ENCODE data around the gene EFHC1. TPM values are rescaled to one million over a fixed set of nuclear protein-coding genes. Genes with fewer than 3 reads are reported as not detected.

The EFHC1 gene
- total RNA-seq, 1 donor: 6.4 TPM

DNA sequence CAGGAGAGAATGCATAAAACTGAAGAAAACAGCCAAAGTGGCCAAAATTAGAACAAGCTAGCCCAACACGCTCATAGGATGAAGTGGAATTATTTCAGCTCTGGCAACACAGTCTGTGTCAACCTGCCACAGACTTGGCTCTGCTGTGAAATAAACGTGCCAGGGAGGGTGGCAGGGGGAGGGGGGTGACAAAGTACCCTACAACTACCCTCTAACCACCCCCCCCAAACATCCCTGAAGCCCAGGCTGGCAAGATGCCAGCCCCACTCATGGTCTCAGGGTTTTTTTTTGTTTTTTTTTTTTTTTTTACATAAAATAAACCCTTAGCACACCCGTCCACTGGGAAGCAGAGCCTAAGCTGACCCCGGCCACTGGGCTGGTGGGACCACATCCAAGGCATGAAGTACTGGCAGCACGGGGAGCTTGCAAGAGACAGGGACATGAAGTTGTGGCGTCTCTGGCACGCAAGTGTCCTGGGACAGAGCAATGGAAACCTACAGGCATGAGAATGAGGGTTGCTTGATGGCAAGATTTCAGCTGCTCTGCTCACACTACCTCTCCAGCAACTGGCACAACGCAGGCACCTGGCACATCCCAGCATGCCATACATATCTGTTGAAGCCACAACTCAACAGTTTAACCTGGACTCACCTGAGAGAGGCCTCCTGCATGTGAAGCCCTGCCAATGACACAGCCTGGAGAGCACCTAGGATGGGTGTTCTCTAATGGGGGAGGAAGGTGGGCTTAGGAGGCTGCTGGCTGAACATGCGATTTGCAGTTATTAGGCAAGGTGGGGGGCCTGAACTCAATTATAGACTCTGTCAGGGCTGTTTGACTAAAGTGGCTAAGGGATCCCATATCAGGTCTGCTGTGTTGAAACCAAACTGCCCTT lies 80.3 kb downstream of the EFHC1 start:
- no peaks in the 10 kb centered on the region for H3K9me3 ChIP-seq (ENCODE audit: low read depth, low read length)
- H3K27me3 ChIP-seq (ENCODE audit: insufficient read depth, low read length): no peaks in the 10 kb centered on the region
- H3K4me3 ChIP-seq (ENCODE audit: low read length): no peak overlapping the region
- H3K4me1 ChIP-seq (ENCODE audit: insufficient read depth, low read length): peaks cover 22% of the 10 kb centered on the region

DNA sequence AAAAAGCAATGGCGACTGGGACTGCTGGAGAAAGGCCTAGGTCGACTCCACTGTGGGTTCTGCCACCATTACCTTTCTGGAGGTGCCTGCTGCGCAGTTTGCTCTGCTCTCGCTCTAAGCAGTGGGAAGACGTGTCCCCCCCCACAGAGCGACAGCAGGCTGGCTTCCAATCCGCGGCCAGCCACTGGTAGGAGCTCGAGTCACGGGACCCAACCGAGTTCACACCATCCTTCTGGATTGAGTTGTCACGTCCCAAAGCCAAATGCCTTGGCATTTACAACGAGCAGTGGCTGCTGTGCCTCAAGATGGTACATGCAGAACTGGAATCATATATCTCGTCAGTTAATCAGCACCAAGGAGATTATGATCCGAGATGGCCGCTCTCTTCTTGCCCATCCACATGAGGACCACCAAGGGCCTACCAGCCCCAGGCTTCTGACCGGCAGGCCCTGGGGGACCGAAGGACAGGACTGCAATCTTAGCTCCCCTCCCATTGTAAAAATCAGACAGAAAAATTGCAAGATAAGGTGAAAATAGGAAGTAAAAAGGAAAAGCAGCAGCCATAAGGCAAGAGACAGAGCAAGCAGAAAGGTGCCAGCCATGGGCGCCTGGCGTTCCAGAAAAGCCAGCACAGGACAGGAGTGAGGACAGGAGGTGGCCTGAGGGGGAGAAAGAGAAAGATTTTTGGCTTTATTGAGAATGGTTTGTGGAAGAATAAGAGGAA lies 82.3 kb downstream of the EFHC1 start:
- no peaks in the 10 kb centered on the region for H3K9me3 ChIP-seq (ENCODE audit: low read depth, low read length)
- H3K27me3 ChIP-seq (ENCODE audit: insufficient read depth, low read length): no peaks in the 10 kb centered on the region
- H3K4me3 ChIP-seq (ENCODE audit: low read length): no peak overlapping the region

DNA sequence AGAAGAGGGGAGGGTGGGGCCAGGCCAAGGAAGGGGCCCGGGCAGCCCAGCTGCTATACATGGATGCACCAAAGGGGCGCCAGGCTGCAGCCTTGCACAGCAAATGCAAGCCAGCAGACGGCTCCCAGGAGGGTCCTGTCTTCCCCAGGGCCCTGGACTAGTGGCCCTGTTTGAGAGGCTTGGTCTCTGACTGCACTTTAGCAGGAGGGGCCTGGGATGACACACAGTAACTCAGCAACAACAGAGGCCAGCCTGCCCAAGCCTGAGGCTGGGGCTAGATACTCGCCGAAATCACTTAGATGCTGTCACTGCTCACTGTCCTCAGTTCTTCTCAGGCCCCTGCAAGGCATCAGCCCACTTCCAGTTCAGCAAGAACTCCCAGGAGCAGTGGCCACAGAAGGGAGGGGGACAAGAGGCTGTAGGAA lies 83.2 kb downstream of the EFHC1 start:
- no peak overlapping the region for H3K4me3 ChIP-seq (ENCODE audit: low read length)
- no peaks in the 10 kb centered on the region for H3K27me3 ChIP-seq (ENCODE audit: insufficient read depth, low read length)
- H3K4me1 ChIP-seq (ENCODE audit: insufficient read depth, low read length): peaks cover 22% of the 10 kb centered on the region
- H3K9me3 ChIP-seq (ENCODE audit: low read depth, low read length): no peaks in the 10 kb centered on the region

More for the DNA sequence above, 82.3 kb downstream of the EFHC1 start:
- H3K4me1 ChIP-seq (ENCODE audit: insufficient read depth, low read length): peaks cover 22% of the 10 kb centered on the region

DNA sequence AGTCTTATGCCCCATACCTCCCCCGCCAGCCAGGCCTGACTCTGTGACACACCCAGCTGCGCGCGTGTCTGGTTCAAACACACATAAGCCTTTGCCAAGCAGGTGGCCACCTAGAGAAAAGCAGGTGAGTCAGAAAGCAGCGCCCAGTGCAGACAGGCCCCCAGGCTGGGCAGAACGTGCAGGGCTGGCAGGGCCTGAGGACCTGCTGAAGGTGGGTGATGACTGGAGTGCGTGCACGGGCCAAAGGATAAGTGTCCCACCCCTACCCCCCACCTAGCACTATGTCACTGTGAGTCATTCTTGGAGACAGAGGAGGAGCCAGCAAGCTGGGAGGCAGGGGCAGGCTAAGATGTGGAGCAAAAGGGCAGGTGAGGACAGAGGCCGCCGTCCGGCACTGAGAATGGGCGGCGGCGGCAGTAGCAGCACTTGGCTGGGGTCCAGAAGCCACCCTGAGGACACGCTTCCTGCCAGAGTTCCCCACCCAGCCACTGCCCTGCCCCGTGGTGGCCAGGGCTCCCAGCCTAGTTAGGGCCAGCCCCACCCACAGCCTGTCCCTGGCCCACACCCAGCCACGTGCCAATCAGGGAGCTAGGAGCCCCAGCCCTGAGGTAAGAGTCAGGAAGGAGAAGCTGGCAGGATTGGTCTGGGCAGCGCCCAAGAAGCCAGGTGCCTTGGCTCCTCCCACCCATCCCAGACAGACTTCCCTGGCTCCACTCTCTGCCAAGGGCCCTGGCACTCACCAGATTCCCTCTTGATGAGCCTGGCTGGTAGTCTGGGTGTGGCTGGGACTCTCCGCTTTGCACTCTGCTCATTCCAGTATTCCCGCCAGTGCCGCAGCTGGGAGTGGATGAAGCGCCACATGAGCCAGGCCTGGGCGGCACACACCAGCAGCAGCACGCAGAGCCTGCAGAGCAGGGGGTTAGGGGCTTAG lies 84.0 kb downstream of the EFHC1 start:
- peaks cover 22% of the 10 kb centered on the region for H3K4me1 ChIP-seq (ENCODE audit: insufficient read depth, low read length)
- no peaks in the 10 kb centered on the region for H3K9me3 ChIP-seq (ENCODE audit: low read depth, low read length)
- H3K27me3 ChIP-seq (ENCODE audit: insufficient read depth, low read length): no peaks in the 10 kb centered on the region
- no peak overlapping the region for H3K4me3 ChIP-seq (ENCODE audit: low read length)

DNA sequence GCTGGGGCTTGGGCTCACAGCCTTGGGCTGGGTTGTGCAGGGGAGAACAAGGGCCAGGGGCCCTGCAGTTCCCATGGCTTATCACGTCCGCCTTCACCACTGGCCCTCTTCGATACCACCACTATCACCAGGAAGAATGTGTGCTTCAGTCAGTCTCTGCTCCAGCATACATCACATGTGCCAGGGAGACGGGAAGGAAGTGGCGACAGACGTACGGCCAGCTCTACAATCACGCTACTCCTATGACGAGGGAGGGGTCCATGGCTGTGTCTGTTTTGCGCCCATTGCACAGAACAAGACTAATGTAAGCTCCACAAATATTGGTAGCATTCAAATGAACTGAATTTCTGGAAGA lies 84.6 kb downstream of the EFHC1 start:
- H3K9me3 ChIP-seq (ENCODE audit: low read depth, low read length): no peaks in the 10 kb centered on the region
- H3K4me3 ChIP-seq (ENCODE audit: low read length): no peak overlapping the region
- H3K4me1 ChIP-seq (ENCODE audit: insufficient read depth, low read length): peaks cover 22% of the 10 kb centered on the region
- H3K27me3 ChIP-seq (ENCODE audit: insufficient read depth, low read length): no peaks in the 10 kb centered on the region

DNA sequence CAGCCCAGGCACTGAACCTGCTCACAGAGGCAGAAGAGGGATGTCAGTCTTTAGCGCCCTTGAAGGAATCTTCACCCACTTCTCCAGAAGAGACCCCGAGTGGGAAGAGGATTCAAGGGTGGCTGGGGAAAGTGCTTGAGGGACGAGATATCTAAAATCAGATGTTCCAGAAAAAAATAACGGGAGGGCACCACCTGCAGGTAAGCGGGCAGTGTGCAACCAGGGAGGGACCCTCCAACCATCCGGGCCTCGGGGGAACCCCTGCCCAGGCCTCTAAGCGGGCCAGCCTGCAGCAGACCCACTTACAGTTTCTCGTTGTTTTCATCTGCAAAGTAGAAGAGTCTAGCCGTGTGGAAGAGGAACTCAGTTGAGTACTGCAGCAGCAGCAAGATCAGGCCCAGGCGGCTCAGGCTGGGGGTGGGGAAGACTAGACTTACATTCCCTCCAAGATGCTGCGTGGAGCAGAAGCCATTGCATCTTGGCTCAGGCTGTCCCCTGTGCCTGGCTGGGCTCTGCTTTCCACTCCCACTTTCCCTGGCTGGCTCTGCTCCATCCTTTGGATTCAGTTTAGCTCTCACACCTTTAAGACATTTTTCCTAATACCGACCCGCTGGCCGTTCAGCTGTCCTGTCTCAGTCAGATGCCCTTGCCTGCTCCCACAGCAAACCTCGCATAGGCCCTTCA lies 85.7 kb downstream of the EFHC1 start:
- H3K4me3 ChIP-seq (ENCODE audit: low read length): no peak overlapping the region
- H3K9me3 ChIP-seq (ENCODE audit: low read depth, low read length): no peaks in the 10 kb centered on the region
- H3K27me3 ChIP-seq (ENCODE audit: insufficient read depth, low read length): no peaks in the 10 kb centered on the region
- H3K4me1 ChIP-seq (ENCODE audit: insufficient read depth, low read length): peaks cover 22% of the 10 kb centered on the region

DNA sequence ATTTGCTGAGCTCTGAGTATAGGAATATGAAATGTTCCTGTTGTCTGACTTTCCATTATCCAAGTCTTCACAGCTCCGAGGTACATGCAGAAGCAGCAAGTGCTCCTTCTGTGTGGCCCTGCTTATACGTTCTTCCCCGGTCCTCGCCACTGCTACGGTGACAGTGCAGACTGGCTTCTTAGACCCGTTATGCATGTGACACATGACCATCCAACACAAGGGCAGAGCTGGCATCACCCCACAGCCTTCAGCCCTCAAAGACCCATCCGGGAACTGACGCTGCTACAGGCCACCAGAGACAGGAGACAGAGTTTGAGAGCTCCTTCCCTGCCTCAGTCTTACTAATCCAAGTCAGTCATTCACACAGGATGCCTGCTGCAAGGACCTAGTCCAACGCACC lies 86.3 kb downstream of the EFHC1 start:
- H3K4me1 ChIP-seq (ENCODE audit: insufficient read depth, low read length): peaks cover 22% of the 10 kb centered on the region
- H3K4me3 ChIP-seq (ENCODE audit: low read length): no peak overlapping the region
- no peaks in the 10 kb centered on the region for H3K27me3 ChIP-seq (ENCODE audit: insufficient read depth, low read length)
- H3K9me3 ChIP-seq (ENCODE audit: low read depth, low read length): no peaks in the 10 kb centered on the region

DNA sequence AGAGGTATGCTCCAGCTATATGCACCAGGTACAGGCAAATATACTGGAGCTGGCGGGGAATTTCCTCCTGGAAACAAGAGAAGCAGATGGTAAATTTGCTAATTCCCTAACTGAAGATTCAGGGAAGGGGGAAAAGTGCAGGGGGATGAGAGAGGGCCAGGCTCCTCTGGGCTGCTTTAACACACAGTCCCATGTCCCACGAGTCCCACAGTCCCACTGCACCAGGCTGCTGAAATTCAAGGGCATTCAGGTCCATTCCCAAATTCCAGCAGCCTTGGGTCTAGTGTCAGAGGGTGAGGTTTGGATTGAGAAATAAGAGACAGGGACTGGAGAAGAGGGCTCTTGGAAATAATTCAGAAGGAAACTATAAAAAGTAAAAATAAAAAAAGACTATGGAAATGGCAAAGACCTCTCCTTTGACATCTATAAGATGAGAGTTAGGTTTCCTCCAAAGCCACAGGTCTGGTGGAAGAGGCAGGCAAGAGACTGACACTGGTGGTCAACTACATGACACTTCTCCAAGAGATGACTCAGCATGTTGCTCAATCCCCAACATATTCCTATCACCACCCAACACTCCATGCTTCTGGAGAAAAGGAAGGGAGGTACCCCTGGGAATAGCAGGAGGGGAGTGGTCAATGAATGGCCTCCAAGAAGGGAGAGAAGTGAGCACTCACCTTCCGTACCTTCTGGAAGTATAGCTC lies 87.6 kb downstream of the EFHC1 start:
- peaks cover 22% of the 10 kb centered on the region for H3K4me1 ChIP-seq (ENCODE audit: insufficient read depth, low read length)
- H3K9me3 ChIP-seq (ENCODE audit: low read depth, low read length): no peaks in the 10 kb centered on the region
- H3K4me3 ChIP-seq (ENCODE audit: low read length): no peak overlapping the region

DNA sequence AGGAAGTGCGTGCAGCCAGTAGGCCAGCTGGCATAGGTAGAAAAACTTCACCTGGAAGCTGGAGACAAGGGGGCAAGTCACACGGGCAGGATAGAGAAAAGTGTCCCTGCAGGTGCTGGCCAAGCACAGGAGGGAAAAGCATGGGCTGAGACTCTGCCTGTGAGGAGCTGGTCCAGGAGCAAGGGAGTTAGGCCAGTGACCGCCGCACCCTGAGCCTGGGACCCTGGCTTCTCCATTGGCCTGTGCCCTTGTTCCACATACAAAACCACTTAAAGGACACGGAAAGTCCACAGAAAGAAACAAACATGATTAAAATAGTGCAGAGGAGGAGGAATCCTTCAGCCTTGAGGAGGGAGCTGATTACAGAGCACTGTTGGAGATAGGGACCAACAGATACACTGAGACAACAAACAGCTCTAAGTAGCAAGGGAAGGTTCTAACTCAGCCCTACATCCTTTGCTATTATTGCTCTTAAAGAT lies 88.2 kb downstream of the EFHC1 start:
- no peak overlapping the region for H3K4me3 ChIP-seq (ENCODE audit: low read length)
- H3K9me3 ChIP-seq (ENCODE audit: low read depth, low read length): no peaks in the 10 kb centered on the region
- H3K4me1 ChIP-seq (ENCODE audit: insufficient read depth, low read length): peaks cover 19% of the 10 kb centered on the region
- H3K27me3 ChIP-seq (ENCODE audit: insufficient read depth, low read length): no peaks in the 10 kb centered on the region

More for the DNA sequence above, 87.6 kb downstream of the EFHC1 start:
- H3K27me3 ChIP-seq (ENCODE audit: insufficient read depth, low read length): no peaks in the 10 kb centered on the region

DNA sequence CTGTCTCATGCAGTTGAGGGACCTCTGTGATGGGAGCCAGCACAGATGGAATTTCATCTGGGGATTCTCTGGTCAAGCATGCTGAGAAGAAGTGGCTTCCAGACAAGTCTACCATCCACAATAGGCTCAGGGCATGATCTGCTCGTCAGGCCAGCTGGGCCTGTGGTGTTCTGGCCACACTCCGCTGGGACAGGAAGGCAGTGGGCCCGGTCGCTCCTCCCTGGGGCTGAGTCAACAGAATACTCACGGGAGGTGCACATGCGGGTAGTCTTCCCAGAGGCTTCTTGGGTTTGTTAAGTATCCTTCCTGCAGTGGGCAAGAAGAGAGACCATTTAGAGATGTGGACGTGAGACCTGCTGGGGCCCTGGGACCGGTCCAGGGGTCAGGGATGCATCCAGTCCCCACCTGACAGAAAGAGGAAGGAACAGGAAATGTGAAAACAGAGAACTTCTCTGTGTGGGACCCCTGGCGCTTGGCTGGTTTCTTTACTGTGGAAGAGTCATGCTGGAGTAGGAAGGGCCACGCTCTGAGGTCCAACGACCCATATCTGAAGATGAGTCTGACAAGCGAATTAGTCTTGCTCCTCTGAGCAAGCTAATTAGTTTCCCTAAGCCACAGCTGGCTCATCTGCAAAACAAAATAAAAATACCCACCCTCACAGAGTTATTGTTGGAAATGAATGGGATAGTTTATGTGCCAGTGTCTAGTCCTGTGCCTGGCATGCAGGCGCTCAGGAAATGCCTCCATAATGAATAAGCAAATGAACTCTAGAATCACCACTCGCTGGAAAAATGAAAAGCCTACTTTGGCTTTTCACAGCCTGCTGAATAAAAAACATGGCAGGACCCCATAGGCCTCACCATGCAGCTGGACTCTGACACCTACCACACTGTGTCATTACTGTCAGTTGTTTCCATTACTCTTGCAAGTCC lies 89.4 kb downstream of the EFHC1 start:
- Histone ChIP-seq H3K27me3 (ENCODE audit: insufficient read depth, low read length) (no peaks in the 10 kb centered on the region), H3K4me3 (ENCODE audit: low read length) (no peak overlapping the region), H3K9me3 (ENCODE audit: low read depth, low read length) (no peaks in the 10 kb centered on the region), H3K4me1 (ENCODE audit: insufficient read depth, low read length) (peaks cover 6% of the 10 kb centered on the region)

DNA sequence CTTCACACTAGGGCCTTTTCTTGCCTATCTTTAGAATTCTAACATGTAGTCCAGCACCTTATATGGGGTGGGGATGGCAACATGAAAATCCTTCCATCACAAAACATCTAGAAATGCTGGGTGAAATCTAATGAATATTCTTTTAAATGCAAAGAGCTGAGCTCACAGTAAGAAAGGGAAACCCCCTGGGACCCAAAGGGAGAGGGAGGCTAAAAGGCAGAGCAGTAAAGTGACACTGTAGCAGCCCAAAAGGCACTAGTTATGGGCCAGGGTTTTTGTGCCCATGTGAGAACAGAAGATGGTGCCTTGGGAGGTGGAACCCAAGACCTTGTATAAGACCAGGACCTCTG lies 90.0 kb downstream of the EFHC1 start:
- Histone ChIP-seq H3K9me3 (ENCODE audit: low read depth, low read length) (no peaks in the 10 kb centered on the region), H3K4me3 (ENCODE audit: low read length) (no peak overlapping the region), H3K27me3 (ENCODE audit: insufficient read depth, low read length) (no peaks in the 10 kb centered on the region), H3K4me1 (ENCODE audit: insufficient read depth, low read length) (peaks cover 1% of the 10 kb centered on the region)

DNA sequence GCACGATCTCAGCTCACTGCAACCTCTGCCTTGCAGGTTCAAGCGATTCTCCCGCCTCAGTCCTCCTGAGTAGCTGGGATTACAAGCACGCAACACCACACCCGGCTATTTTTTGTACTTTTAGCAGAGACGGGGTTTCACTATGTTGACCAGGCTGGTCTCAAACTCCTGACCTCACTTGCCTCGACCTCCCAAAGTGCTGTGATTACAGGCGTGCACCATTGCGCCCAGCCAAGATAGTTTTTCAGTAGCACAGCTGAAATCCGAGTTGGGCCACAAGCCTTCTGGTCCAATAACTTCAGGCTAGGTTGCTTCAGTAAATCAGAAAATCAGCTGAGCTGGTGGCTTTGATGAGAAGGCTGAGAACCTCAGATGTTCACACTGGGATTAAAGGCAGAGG lies 91.0 kb downstream of the EFHC1 start:
- no peak overlapping the region for H3K4me3 ChIP-seq (ENCODE audit: low read length)
- no peaks in the 10 kb centered on the region for H3K4me1 ChIP-seq (ENCODE audit: insufficient read depth, low read length)
- H3K27me3 ChIP-seq (ENCODE audit: insufficient read depth, low read length): no peaks in the 10 kb centered on the region
- H3K9me3 ChIP-seq (ENCODE audit: low read depth, low read length): no peaks in the 10 kb centered on the region

DNA sequence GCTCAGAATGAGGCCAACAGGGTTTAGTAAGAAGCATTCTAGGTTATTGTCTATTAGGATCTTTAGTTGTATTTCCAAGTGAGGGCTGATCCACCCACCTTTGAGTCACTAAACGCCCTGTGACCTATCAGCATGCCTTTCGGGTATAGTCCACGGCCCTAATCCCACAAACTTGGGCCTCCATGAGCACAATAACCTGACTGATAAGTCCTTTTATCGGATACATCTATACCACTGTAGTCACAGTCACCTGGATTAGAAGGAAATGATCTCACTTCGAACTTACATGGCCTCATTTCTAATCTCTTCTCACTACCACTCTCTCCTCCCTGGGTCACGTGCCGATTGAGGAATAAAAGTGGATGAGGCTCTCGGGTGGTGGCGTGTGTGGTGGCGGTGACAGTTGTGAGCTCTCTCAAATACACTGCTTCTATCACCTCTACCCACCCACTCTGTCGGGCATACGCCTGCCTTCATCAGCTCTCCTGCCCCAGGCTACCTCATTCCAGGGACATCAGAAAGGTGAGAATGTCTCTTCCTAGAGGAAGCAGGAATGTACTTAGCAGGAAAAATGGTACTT lies 91.5 kb downstream of the EFHC1 start:
- H3K4me1 ChIP-seq (ENCODE audit: insufficient read depth, low read length): no peaks in the 10 kb centered on the region
- no peaks in the 10 kb centered on the region for H3K9me3 ChIP-seq (ENCODE audit: low read depth, low read length)
- H3K4me3 ChIP-seq (ENCODE audit: low read length): no peak overlapping the region

More for the DNA sequence above, 91.5 kb downstream of the EFHC1 start:
- H3K27me3 ChIP-seq (ENCODE audit: insufficient read depth, low read length): no peaks in the 10 kb centered on the region

All from mononuclear cell (primary cell).